Fibroblast of skin of right quadriceps (primary cell): ENCODE results near the gene FAM120A.

Experiments used
- DNase-seq: peaks from one replicate; pipeline ENCODE4 v3.0.0-alpha.2; 2013

The FAM120A gene

GRCh38 chr9:93597871-93598646, 146.6 kb downstream of the FAM120A start:
- DNase-seq, result no peak

GRCh38 chr9:93598647-93599241, 147.3 kb downstream of the FAM120A start:
- DNase-seq, result no peak

GRCh38 chr9:93599571-93600403, 148.3 kb downstream of the FAM120A start:
- no peak for DNase-seq

- no peak for DNase-seq
Observed at GRCh38 chr9:93600504-93600903, 149.0 kb downstream of the FAM120A start.

GRCh38 chr9:93601063-93601462, 149.6 kb downstream of the FAM120A start:
- no peak for DNase-seq

- DNase-seq, result no peak
Observed at GRCh38 chr9:93601666-93602065, 150.2 kb downstream of the FAM120A start.

- DNase-seq, result no peak
Observed at GRCh38 chr9:93603011-93603410, 151.5 kb downstream of the FAM120A start.

- no peak for DNase-seq
Observed at GRCh38 chr9:93603906-93604326, 152.4 kb downstream of the FAM120A start.

GRCh38 chr9:93606187-93606586, 154.7 kb downstream of the FAM120A start:
- DNase-seq, result no peak

GRCh38 chr9:93610206-93610605, 158.7 kb downstream of the FAM120A start:
- DNase-seq, result no peak

- no peak for DNase-seq
Observed at GRCh38 chr9:93612052-93612795, 160.7 kb downstream of the FAM120A start.

GRCh38 chr9:93612796-93613154, 161.3 kb downstream of the FAM120A start:
- no peak for DNase-seq

GRCh38 chr9:93613174-93613573, 161.7 kb downstream of the FAM120A start:
- no peak for DNase-seq

- DNase-seq, result no peak
Observed at GRCh38 chr9:93613791-93614190, 162.3 kb downstream of the FAM120A start.

GRCh38 chr9:93614830-93615468, 163.5 kb downstream of the FAM120A start:
- DNase-seq, result no peak
